Fibroblast of pulmonary artery (primary cell): ENCODE data around the gene CACNA2D3.
A peak's percentile ranks its signal among the peaks of the same experiment; 100 is the strongest.

Source experiments
- DNase-seq: peaks from one replicate; pipeline ENCODE4 v3.0.0-alpha.2; 2010; ENCODE audit warnings: low read depth
- H3K4me3 ChIP-seq: replicated peaks from 2 replicates; pipeline ENCODE4 v1.5.1; 2011; ENCODE audit warnings: low read depth, mild to moderate bottlenecking, control low read depth, low read length, moderate library complexity
- TF ChIP-seq, protein P1 (sequence below): IDR thresholded peaks from 2 replicates; pipeline ENCODE4 v1.5.1; 2011; ENCODE audit warnings: mild to moderate bottlenecking, control low read depth, low read length, inconsistent platforms; ENCODE audit errors: missing control alignments

The CACNA2D3 gene

DNA sequence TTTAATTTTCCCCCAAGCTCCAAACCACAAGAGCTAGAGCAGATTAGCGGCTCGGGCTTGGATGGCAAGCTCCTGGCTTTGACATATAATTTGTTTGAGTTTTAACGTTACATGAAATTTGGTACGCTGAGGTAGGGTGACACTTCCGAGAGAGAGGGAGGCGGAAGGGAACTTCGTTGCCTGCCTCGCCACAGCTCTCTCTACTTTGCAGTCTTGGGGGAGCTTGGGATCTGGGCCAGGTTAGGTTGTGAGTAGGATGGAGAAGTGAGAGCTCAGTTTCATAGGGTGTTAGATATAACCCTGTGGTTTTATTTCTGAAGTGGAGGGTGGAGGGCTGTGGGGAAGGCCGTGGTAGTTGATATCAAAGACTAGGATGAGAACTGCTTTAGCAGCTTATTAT is 765.8 kb downstream of the CACNA2D3 start:
- no peak overlapping the region for H3K4me3 ChIP-seq
- no peak for DNase-seq
- TF ChIP-seq, protein P1, sequence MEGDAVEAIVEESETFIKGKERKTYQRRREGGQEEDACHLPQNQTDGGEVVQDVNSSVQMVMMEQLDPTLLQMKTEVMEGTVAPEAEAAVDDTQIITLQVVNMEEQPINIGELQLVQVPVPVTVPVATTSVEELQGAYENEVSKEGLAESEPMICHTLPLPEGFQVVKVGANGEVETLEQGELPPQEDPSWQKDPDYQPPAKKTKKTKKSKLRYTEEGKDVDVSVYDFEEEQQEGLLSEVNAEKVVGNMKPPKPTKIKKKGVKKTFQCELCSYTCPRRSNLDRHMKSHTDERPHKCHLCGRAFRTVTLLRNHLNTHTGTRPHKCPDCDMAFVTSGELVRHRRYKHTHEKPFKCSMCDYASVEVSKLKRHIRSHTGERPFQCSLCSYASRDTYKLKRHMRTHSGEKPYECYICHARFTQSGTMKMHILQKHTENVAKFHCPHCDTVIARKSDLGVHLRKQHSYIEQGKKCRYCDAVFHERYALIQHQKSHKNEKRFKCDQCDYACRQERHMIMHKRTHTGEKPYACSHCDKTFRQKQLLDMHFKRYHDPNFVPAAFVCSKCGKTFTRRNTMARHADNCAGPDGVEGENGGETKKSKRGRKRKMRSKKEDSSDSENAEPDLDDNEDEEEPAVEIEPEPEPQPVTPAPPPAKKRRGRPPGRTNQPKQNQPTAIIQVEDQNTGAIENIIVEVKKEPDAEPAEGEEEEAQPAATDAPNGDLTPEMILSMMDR, result no peak

DNA sequence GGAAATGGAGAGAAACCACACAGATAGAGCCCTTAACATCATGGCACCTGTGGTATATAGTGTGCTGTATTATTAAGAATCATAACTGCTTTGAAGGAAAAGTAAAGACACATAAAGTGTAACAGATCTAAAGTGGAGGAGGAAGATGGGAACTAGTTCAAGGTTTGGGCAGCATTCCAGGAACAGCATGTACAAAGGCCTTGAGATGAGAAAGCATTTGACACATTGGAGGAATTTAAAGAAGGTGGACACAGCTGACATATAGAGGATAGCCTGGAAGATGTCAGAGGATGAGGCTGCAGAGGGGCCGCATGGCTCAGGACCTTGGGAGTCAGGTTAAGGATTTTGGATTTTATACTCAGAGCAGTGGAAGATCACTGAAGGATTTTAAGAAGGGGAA is 766.5 kb downstream of the CACNA2D3 start:
- peak; percentile 50 for DNase-seq
- TF ChIP-seq, protein P1, result no peak
- H3K4me3 ChIP-seq, result no peak overlapping the region

DNA sequence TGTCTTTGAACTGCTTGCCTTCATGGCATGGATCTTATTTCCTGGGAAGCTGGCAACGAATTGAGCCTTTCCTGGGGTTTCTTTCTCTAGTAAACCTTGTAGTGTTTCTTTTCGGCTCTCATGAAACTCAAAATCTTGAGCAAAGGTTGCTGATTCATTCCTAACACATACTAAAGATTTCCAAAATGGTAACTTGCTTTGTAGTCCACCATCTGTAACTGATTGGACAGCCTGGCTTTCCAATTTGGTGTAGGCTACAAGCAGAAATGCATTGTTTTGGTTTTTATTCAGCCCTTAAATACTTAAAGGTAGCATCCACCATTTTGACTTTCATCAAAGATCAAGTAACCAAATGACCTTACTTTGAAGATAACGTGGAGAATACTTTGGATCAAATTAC is 767.4 kb downstream of the CACNA2D3 start:
- H3K4me3 ChIP-seq, result no peak overlapping the region
- TF ChIP-seq, protein P1, result no peak
- DNase-seq, result no peak

DNA sequence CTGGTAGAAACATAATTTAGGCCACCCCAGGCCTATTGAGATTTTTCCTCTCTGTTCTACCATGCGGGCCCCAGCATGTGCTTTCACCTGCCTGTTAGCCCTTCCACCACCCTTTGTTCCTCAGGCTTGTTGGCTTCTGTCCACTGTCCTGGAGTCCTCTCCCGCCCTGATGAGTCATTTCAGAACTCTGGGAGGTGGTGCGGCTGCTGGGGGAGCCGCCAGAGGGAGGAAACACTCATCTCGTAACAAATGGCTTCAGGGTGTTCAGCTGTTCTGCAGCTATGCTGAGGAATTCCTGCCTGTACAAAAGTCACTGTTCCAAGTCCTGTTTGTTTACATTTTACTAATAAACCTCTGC is 769.2 kb downstream of the CACNA2D3 start:
- DNase-seq, result peak; percentile 95
- H3K4me3 ChIP-seq, result no peak overlapping the region
- TF ChIP-seq, protein P1, result peak; percentile 65

DNA sequence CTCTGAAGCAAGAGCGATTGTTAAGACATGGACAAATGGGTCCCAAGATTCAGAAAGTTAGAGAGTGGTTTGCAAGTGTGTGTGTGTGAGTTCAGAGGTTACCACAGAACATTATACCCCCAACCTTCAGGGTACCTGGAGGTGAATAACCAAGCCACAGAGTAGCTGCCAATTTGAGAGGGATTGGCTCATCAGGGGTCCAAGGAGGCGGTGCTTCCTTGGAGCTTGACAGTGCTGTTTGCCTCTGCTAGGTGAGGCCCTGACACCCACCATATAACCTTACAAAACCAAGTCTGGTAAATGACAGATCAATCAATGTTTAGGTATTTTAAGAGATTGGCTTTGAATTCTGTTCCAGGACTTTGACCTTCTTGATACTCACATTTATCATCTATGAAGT is 769.8 kb downstream of the CACNA2D3 start:
- DNase-seq, result no peak
- H3K4me3 ChIP-seq, result no peak overlapping the region
- TF ChIP-seq, protein P1, result no peak

DNA sequence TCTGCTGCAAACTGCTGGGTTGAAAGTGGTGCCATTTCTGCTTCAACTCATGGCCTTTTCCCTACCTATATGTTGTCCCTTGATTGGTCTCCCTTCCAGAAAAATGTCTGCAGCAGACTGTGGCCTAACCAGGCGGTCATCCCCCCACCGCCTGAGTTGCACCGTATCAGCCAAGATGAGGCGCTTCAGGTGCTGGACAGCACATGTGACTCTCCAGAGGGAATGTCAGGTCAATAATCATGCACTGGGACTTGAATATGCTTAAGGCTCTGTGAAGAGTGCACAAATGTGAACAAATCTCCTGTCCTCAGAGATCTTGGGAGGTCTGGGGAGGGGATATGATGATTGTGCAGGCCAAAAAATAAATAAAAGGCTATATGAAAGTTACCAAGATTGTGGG is 773.3 kb downstream of the CACNA2D3 start:
- DNase-seq, result no peak
- no peak overlapping the region for H3K4me3 ChIP-seq
- TF ChIP-seq, protein P1, result no peak

DNA sequence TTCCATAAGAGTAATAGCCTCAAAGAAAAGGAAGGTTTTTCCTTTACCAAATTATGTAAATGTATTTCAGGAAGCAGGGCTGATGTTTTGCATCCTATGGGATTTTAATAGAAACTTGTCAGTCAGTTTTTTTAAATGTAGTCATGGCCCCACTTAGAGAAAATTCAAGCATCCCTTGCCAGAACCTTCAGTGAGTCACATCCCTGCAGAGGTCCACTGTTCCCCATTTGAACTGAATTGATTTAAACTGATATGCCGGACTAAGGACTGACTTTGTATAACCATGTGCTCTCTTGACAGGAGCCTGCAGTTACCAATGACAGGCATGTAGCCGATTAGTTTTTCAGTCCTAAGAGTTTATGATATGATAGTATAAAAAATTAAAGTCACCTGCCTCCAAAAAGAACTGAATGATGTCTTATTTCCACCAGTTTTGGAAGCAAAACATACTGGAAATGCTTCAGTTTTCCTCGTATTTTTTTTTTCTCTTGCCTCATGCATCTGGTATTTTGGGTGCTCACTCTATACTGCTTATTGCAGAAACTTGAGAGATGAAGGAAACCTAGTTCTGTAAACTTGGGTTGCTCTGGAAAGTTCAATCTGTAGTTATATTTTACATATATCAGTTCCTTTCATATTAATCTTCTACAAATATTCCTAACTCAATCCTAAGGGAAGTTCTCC is 774.8 kb downstream of the CACNA2D3 start:
- H3K4me3 ChIP-seq, result no peak overlapping the region
- DNase-seq, result peak; percentile 57
- TF ChIP-seq, protein P1, result no peak
